Measurements from ENCODE around the gene UNC50. TPM values are rescaled to one million over a fixed set of nuclear protein-coding genes. Genes with fewer than 3 reads are reported as not detected.
"Not testable (repeated sequence)": the region's sequence is repeated elsewhere in the genome, so short reads cannot be mapped to it uniquely, and the experiment has no call there.

The UNC50 gene
- total and polyA plus RNA-seq, 2 donors from 2014 or later, result 53.2 to 58.0 TPM

DNA sequence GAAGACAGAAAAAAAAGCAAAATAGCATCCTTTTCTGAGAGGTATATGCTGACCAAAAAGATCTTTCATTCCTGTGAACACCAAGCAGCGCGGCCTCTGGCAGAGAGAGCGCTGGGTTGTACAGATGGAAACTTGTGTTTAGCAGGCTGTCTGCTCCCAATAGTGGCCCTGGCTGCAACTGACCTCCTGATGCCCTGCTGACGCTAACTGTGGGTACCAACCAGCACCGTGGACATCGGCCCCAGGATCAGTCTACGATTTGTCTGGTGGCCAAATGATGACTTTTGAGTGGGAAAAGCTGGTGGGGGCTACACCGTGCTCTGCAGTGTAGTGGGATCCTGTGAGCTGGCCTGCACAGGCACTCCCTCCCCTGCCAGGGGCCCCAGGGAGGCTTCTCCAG, 15.8 kb upstream of the UNC50 start:
- no peak for DNase-seq
- no peak for FAIRE-seq

GRCh38 chr2:98594665-98595064, 13.7 kb upstream of the UNC50 start:
- H3K4me1 ChIP-seq (ENCODE audit: control insufficient read depth in 2 of 3, insufficient read depth in 2 of 3, low read depth in 1 of 3, low read length in 3 of 3); H3K36me3 ChIP-seq (ENCODE audit: control insufficient read depth in 2 of 3, insufficient read depth in 3 of 3, low read length in 3 of 3); DNase-seq; H3K27ac ChIP-seq (ENCODE audit: low read depth in 2 of 2, low read length in 2 of 2); H3K9me3 ChIP-seq (ENCODE audit: control insufficient read depth in 2 of 3, insufficient read depth in 1 of 3, low read length in 3 of 3); H3K9ac ChIP-seq (ENCODE audit: low read length in 3 of 3); FAIRE-seq; H3K4me3 ChIP-seq (ENCODE audit: low read length in 3 of 3); H3K27me3 ChIP-seq (ENCODE audit: control insufficient read depth, insufficient read depth, low read length); intact Hi-C loops (cut with DNase I): not testable (repeated sequence)

More for the DNA sequence above, 15.8 kb upstream of the UNC50 start:
- H3K4me1 ChIP-seq (ENCODE audit: control insufficient read depth in 2 of 3, insufficient read depth in 2 of 3, low read depth in 1 of 3, low read length in 3 of 3), result no peaks in the 10 kb centered on the region
- peaks cover 0 to 8% (median 2%) of the 10 kb centered on the region in 3 donors for H3K36me3 ChIP-seq (ENCODE audit: control insufficient read depth in 2 of 3, insufficient read depth in 3 of 3, low read length in 3 of 3)
- H3K9ac ChIP-seq (ENCODE audit: low read length in 3 of 3), result no peak overlapping the region
- intact Hi-C loops (cut with DNase I), result no loop called here
- no peak for TF ChIP-seq CTCF (IDR thresholded peaks at IDR 0.05; ENCODE audit: borderline replicate concordance, extremely low read depth, insufficient read depth)
- no peaks in the 10 kb centered on the region for H3K27me3 ChIP-seq (ENCODE audit: control insufficient read depth, insufficient read depth, low read length)
- no peak overlapping the region for H3K27ac ChIP-seq (ENCODE audit: low read depth in 2 of 2, low read length in 2 of 2)
- H3K4me3 ChIP-seq (ENCODE audit: low read length in 3 of 3), result no peak overlapping the region
- H3K9me3 ChIP-seq (ENCODE audit: control insufficient read depth in 2 of 3, insufficient read depth in 1 of 3, low read length in 3 of 3), result peaks cover 0 to 2% (median 0%) of the 10 kb centered on the region in 3 donors

GRCh38 chr2:98598781-98599428, 9.5 kb upstream of the UNC50 start:
- Histone ChIP-seq H3K9ac (ENCODE audit: low read length in 3 of 3) (no peak overlapping the region), H3K27me3 (ENCODE audit: control insufficient read depth, insufficient read depth, low read length) (no peaks in the 10 kb centered on the region), H3K36me3 (ENCODE audit: control insufficient read depth in 2 of 3, insufficient read depth in 3 of 3, low read length in 3 of 3) (peaks cover 6 to 28% (median 8%) of the 10 kb centered on the region in 3 donors), H3K4me1 (ENCODE audit: control insufficient read depth in 2 of 3, insufficient read depth in 2 of 3, low read depth in 1 of 3, low read length in 3 of 3) (no peaks in the 10 kb centered on the region), H3K4me3 (ENCODE audit: low read length in 3 of 3) (no peak overlapping the region), H3K27ac (ENCODE audit: low read depth in 2 of 2, low read length in 2 of 2) (no peak overlapping the region), H3K9me3 (ENCODE audit: control insufficient read depth in 2 of 3, insufficient read depth in 1 of 3, low read length in 3 of 3) (peaks cover 0 to 2% (median 0%) of the 10 kb centered on the region in 3 donors)
- TF ChIP-seq CTCF (IDR thresholded peaks at IDR 0.05; ENCODE audit: borderline replicate concordance, extremely low read depth, insufficient read depth), result no peak
- FAIRE-seq (no peak), DNase-seq (no peak)
- intact Hi-C loops (cut with DNase I), result no loop called here

- Histone ChIP-seq H3K36me3 (ENCODE audit: control insufficient read depth in 2 of 3, insufficient read depth in 3 of 3, low read length in 3 of 3) (peaks cover 6 to 28% (median 6%) of the 10 kb centered on the region in 3 donors), H3K9ac (ENCODE audit: low read length in 3 of 3) (no peak overlapping the region), H3K4me3 (ENCODE audit: low read length in 3 of 3) (no peak overlapping the region), H3K4me1 (ENCODE audit: control insufficient read depth in 2 of 3, insufficient read depth in 2 of 3, low read depth in 1 of 3, low read length in 3 of 3) (peaks cover 2 to 5% (median 4%) of the 10 kb centered on the region in 3 donors), H3K27ac (ENCODE audit: low read depth in 2 of 2, low read length in 2 of 2) (no peak overlapping the region), H3K9me3 (ENCODE audit: control insufficient read depth in 2 of 3, insufficient read depth in 1 of 3, low read length in 3 of 3) (no peaks in the 10 kb centered on the region), H3K27me3 (ENCODE audit: control insufficient read depth, insufficient read depth, low read length) (no peaks in the 10 kb centered on the region)
- peak; percentile 46 for TF ChIP-seq CTCF (IDR thresholded peaks at IDR 0.05; ENCODE audit: borderline replicate concordance, extremely low read depth, insufficient read depth)
- peak in 3 of 5 donors; percentile 25 to 52 (median 33) for DNase-seq
- no peak for FAIRE-seq
- intact Hi-C loops (cut with DNase I), result no loop called here
Observed at GRCh38 chr2:98601532-98602132, 6.8 kb upstream of the UNC50 start.

All from kidney (tissue), 14 donors.